CD14-positive monocyte (primary cell): ENCODE data around the gene HS6ST1. TPM values are rescaled to one million over a fixed set of nuclear protein-coding genes. Genes with fewer than 3 reads are reported as not detected.

Experiments used
- DNase-seq, 3 donors: peaks; one replicate each; pipeline ENCODE4 v3.0.0-alpha.2; 2011 to 2022
- H2AFZ ChIP-seq: 2 replicates; pipeline ENCODE4 v1.6.0; 2012; ENCODE audit warnings: mild to moderate bottlenecking, low read depth, low read length, inconsistent platforms; ENCODE audit not compliant: insufficient read depth, poor library complexity, severe bottlenecking
- H3K27ac ChIP-seq, 2 donors: 1 replicate in 1 of 2; 2 replicates in 1 of 2; pipeline ENCODE4 v1.5.1; 2012 to 2013; ENCODE audit warnings: low read length in 2 of 2, control low read depth in 1 of 2, inconsistent platforms in 1 of 2, low read depth in 1 of 2, mild to moderate bottlenecking in 1 of 2
- H3K27me3 ChIP-seq, 2 donors: one replicate each; pipeline versions ENCODE4 v1.6.0 to v1.6.1; 2011 to 2013; ENCODE audit warnings: low read length in 2 of 2; ENCODE audit not compliant: control insufficient read depth in 2 of 2, insufficient read depth in 2 of 2
- H3K36me3 ChIP-seq, 2 donors: replicated peaks in 1 of 2; 1 replicate in 1 of 2; 2 replicates in 1 of 2; pipeline versions ENCODE4 v1.5.1 to v1.6.1; 2012 to 2013; ENCODE audit warnings: low read length in 2 of 2, control low read depth in 1 of 2, inconsistent platforms in 1 of 2, mild to moderate bottlenecking in 1 of 2; ENCODE audit not compliant: insufficient read depth in 2 of 2, control insufficient read depth in 1 of 2
- H3K4me1 ChIP-seq, 2 donors: 1 replicate in 1 of 2; 2 replicates in 1 of 2; pipeline versions ENCODE4 v1.5.1 to v1.6.1; 2012 to 2013; ENCODE audit warnings: low read length in 2 of 2, control low read depth in 1 of 2, inconsistent platforms in 1 of 2, mild to moderate bottlenecking in 1 of 2, moderate library complexity in 1 of 2; ENCODE audit not compliant: insufficient read depth in 2 of 2, control insufficient read depth in 1 of 2
- H3K4me2 ChIP-seq: replicated peaks from 2 replicates; pipeline ENCODE3; 2012; ENCODE audit warnings: low read length, moderate library complexity, mild to moderate bottlenecking; ENCODE audit not compliant: poor library complexity, severe bottlenecking; ENCODE audit errors: extremely low read depth
- H3K4me3 ChIP-seq, 3 experiments: fragments of 200-600 bp in 1 of 3; sonication (generic) in 1 of 3; replicated peaks in 1 of 3; 1 replicate in 2 of 3; 2 replicates in 1 of 3; pipeline ENCODE4 v1.5.1; 2011 to 2013; ENCODE audit warnings: low read length in 3 of 3, mild to moderate bottlenecking in 3 of 3, control low read depth in 2 of 3, low read depth in 2 of 3, inconsistent platforms in 1 of 3, moderate library complexity in 1 of 3
- H3K79me2 ChIP-seq: 2 replicates; pipeline ENCODE4 v1.6.0; 2012; ENCODE audit warnings: mild to moderate bottlenecking, control low read depth, inconsistent platforms, low read length, moderate library complexity; ENCODE audit not compliant: insufficient read depth
- H3K9ac ChIP-seq: 2 replicates; pipeline ENCODE4 v1.6.0; 2017; ENCODE audit warnings: low read length, mild to moderate bottlenecking; ENCODE audit not compliant: insufficient read depth, poor library complexity, severe bottlenecking
- H3K9me3 ChIP-seq, 2 donors: replicated peaks in 1 of 2; 1 replicate in 1 of 2; 2 replicates in 1 of 2; pipeline versions ENCODE4 v1.5.1 to v1.6.1; 2012 to 2013; ENCODE audit warnings: low read length in 2 of 2, control low read depth in 1 of 2; ENCODE audit not compliant: control insufficient read depth in 1 of 2, insufficient read depth in 1 of 2
- H4K20me1 ChIP-seq: 2 replicates; pipeline ENCODE4 v1.6.0; 2012; ENCODE audit warnings: mild to moderate bottlenecking, low read length, control low read depth, moderate library complexity; ENCODE audit not compliant: insufficient read depth
- H3K27ac Mint-ChIP-seq, 7 donors: one replicate each; pipeline ENCODE4 v1.8.0; 2020; ENCODE audit warnings: mild to moderate bottlenecking in 7 of 7, mixed read lengths in 7 of 7, moderate library complexity in 6 of 7, inconsistent platforms in 2 of 7
- H3K27me3 Mint-ChIP-seq, 3 donors: one replicate each; pipeline ENCODE4 v1.8.0; 2021 to 2022; ENCODE audit warnings: low read depth in 3 of 3, mild to moderate bottlenecking in 3 of 3, mixed read lengths in 3 of 3, moderate library complexity in 3 of 3, inconsistent platforms in 1 of 3
- H3K36me3 Mint-ChIP-seq, 2 donors: one replicate each; pipeline ENCODE4 v1.8.0; 2020; ENCODE audit warnings: mixed read lengths in 2 of 2, inconsistent platforms in 1 of 2, mild to moderate bottlenecking in 1 of 2
- H3K4me1 Mint-ChIP-seq: one replicate; pipeline ENCODE4 v1.8.0; 2020; ENCODE audit warnings: mild to moderate bottlenecking, mixed read lengths
- H3K4me3 Mint-ChIP-seq, 2 donors: one replicate each; pipeline ENCODE4 v1.8.0; 2020; ENCODE audit warnings: mild to moderate bottlenecking in 2 of 2, mixed read lengths in 2 of 2, moderate library complexity in 1 of 2
- H3K9me3 Mint-ChIP-seq, 7 donors: one replicate each; pipeline ENCODE4 v1.8.0; 2020 to 2022; ENCODE audit warnings: mixed read lengths in 7 of 7, mild to moderate bottlenecking in 6 of 7, moderate library complexity in 6 of 7, inconsistent platforms in 2 of 7
- WGBS: methylation state at CpG from one replicate; pipeline ENCODE4 v1.1.5; 2013; ENCODE audit warnings: missing lambda C conversion rate; ENCODE audit not compliant: insufficient coverage; 5-methylcytosine and 5-hydroxymethylcytosine counted together
- intact Hi-C, 2 donors: fragments of 100-400 bp; cut with micrococcal nuclease; formaldehyde crosslinking; loops; one replicate each; pipeline versions ENCODE4 v1.15.0 to v1.15.1; 2023
- polyA plus RNA-seq, 3 donors: library from polyadenylated mRNA; depleted of rRNA in 1 of 3; unstranded in 2 of 3; stranded (reverse) in 1 of 3; fragments of 300-500 nt in 2 of 3; fragments of >200 nt in 1 of 3; fragmentation: Illumina TruSeq in 2 of 3; gene quantifications; 1 replicate in 2 of 3; 2 replicates in 1 of 3; pipeline ENCODE4 v1.2.3, GENCODE V29; 2012 to 2021
- TF ChIP-seq, protein P1 (sequence below): fragments of 200-600 bp; IDR thresholded peaks from one replicate; pipeline ENCODE4 v1.8.0; 2022; ENCODE audit warnings: antibody characterized with exemption, mild to moderate bottlenecking

HS6ST1 gene
- polyA plus RNA-seq, 3 donors: 2.9 to 5.4 (median 4.0) TPM

DNA sequence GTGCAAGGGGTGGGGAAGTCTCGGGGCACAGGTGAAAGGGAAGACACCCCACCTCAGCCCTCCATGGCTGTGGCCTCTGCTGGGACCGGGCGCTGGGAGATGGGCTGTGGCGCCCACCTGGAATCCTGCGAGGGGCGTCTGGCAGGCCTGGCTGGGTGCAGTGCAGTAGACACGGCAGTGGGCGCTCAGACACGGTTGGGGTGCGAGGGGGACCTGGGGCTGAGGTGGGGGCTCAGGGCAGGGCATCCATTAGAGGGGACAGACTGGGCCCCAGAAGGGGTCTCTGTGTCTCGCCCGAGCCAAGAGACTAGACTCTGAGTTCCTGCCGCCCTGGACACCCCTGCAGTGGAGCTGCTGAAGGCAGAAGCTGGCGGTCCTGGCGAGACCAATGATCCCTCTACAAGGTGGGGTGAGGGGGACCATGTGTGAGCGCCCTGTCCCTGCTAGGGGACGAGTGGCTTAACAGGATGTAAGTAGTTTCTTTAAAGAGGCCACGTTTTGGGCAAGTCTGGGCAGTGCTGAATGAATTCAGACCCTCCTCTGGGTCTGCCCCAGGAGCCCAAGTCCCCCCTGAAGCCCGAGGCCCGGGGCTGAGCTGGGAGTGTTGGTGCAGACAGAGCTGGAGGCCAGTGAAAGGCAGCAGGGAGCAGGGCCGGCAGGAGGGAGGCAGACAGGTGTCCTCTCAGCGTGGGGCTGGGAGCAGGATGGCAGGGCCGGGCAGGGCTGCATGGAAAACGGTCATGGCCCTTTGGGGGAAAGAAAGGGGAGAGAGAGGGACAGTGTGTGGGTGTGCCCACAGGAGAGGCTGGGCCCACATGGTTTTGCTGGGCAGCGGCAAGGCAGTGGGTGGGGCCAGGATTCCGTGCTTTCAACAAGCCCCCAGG lies 57.2 kb downstream of the HS6ST1 start:
- peak overlapping the region in 1 of 7 donors; percentile 54 for H3K27ac Mint-ChIP-seq
- no peak overlapping the region for H3K4me2 ChIP-seq
- WGBS: 92% methylated on average over 17 of the region's 26 CpGs

More for the DNA sequence above, 57.2 kb downstream of the HS6ST1 start:
- intact Hi-C loops: no loop called here
- Mint-ChIP-seq H3K36me3 (no peaks in the 10 kb centered on the region), H3K27me3 (peaks cover 2 to 5% (median 4%) of the 10 kb centered on the region in 3 donors), H3K4me1 (no peaks in the 10 kb centered on the region), H3K9me3 (peaks cover 0 to 5% (median 0%) of the 10 kb centered on the region in 7 donors), H3K4me3 (no peak overlapping the region)
- no peak overlapping the region for H2AFZ ChIP-seq
- no peaks in the 10 kb centered on the region for H3K27me3 ChIP-seq
- no peak overlapping the region for H3K4me3 ChIP-seq
- no peaks in the 10 kb centered on the region for H4K20me1 ChIP-seq
- TF ChIP-seq, protein P1, sequence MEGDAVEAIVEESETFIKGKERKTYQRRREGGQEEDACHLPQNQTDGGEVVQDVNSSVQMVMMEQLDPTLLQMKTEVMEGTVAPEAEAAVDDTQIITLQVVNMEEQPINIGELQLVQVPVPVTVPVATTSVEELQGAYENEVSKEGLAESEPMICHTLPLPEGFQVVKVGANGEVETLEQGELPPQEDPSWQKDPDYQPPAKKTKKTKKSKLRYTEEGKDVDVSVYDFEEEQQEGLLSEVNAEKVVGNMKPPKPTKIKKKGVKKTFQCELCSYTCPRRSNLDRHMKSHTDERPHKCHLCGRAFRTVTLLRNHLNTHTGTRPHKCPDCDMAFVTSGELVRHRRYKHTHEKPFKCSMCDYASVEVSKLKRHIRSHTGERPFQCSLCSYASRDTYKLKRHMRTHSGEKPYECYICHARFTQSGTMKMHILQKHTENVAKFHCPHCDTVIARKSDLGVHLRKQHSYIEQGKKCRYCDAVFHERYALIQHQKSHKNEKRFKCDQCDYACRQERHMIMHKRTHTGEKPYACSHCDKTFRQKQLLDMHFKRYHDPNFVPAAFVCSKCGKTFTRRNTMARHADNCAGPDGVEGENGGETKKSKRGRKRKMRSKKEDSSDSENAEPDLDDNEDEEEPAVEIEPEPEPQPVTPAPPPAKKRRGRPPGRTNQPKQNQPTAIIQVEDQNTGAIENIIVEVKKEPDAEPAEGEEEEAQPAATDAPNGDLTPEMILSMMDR: no peak
- H3K4me1 ChIP-seq: no peaks in the 10 kb centered on the region
- H3K79me2 ChIP-seq: no peaks in the 10 kb centered on the region
- no peaks in the 10 kb centered on the region for H3K36me3 ChIP-seq
- no peak overlapping the region for H3K9ac ChIP-seq
- H3K27ac ChIP-seq: no peak overlapping the region
- no peak for DNase-seq
- H3K9me3 ChIP-seq: no peaks in the 10 kb centered on the region
